ENCODE results near the gene GALR1.

- no peak for TF ChIP-seq POLR2AphosphoS5 (IDR thresholded peaks at IDR 0.05; ENCODE audit: low read depth, low read length)
- TF ChIP-seq REST (IDR thresholded peaks at IDR 0.05; ENCODE audit: insufficient read depth in 1 of 2, low read depth in 2 of 2, low read length in 2 of 2), result no peak
- TF ChIP-seq TAF1 (IDR thresholded peaks at IDR 0.05; ENCODE audit: borderline replicate concordance, insufficient read depth, low read length), result no peak
Observed at GRCh38 chr18:77209587-77209986, 40.1 kb upstream of the GALR1 start.

Data from PFSK-1 (cell line).